Tibial nerve (tissue), 4 donors: ENCODE measurements around the gene PIAS3.

Experiments
- EP300 ChIP-seq, 2 donors: sonication (generic); formaldehyde crosslinking; IDR thresholded peaks; one replicate each; pipeline ENCODE4 v1.6.1; 2017; ENCODE audit warnings: antibody characterized with exemption in 2 of 2, mild to moderate bottlenecking in 1 of 2
- POLR2A ChIP-seq, 2 donors: fragments of 450-650 bp; IDR thresholded peaks; one replicate each; pipeline ENCODE4 v1.6.1; 2017; ENCODE audit warnings: antibody characterized with exemption in 2 of 2, mild to moderate bottlenecking in 2 of 2, moderate library complexity in 2 of 2
- TF ChIP-seq, protein P1 (sequence below), 5 experiments: fragments of 200-600 bp in 3 of 5; fragments of 450-650 bp in 2 of 5; sonication (generic) in 3 of 5; IDR thresholded peaks; one replicate each; pipeline ENCODE4 v1.5.1; 2016 to 2019; ENCODE audit warnings: antibody characterized with exemption in 5 of 5, mild to moderate bottlenecking in 3 of 5, moderate library complexity in 2 of 5

DNA sequence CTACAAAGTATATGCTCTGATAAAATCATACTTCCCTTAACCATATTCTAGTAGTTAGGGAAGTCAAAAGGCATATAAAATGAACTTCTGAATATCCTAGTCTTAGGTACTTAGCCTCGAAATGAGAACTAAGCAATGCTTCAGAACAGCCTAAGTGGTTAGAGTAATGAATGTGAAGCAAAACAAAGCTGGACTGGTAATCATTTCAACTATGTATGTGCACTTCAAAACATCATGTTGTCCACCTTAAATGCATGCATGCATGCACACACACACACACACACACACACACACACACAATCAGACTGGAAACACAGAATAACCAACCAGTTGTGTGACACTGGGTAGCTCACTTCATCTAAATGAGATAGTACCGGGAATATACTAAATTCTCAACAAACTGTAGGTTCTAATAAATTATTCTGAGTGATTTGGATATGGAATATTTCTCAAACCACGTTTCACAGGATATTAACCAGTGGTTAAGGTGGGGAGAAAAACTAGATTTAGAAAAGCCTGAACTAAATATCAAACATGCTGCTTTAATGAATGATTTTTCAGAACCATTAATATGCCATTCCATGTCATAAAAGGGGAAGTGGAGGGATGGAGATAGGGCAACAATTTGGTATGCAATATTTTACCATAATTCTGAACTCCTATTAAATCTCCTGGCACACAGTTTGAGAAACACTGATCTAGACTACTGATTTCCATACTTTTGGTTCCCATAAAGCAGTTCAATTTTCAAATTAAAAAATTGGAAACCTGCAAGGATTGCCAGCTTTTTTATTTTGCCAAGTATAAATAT is 54.4 kb downstream of the PIAS3 start:
- TF ChIP-seq, protein P1, sequence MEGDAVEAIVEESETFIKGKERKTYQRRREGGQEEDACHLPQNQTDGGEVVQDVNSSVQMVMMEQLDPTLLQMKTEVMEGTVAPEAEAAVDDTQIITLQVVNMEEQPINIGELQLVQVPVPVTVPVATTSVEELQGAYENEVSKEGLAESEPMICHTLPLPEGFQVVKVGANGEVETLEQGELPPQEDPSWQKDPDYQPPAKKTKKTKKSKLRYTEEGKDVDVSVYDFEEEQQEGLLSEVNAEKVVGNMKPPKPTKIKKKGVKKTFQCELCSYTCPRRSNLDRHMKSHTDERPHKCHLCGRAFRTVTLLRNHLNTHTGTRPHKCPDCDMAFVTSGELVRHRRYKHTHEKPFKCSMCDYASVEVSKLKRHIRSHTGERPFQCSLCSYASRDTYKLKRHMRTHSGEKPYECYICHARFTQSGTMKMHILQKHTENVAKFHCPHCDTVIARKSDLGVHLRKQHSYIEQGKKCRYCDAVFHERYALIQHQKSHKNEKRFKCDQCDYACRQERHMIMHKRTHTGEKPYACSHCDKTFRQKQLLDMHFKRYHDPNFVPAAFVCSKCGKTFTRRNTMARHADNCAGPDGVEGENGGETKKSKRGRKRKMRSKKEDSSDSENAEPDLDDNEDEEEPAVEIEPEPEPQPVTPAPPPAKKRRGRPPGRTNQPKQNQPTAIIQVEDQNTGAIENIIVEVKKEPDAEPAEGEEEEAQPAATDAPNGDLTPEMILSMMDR (IDR thresholded peaks at IDR 0.05) = no peak
- TF ChIP-seq POLR2A (IDR thresholded peaks at IDR 0.05) (no peak), EP300 (IDR thresholded peaks at IDR 0.05) (no peak)
